PC-9 (cell line): ENCODE results near the gene NUDT9. TPM values are rescaled to one million over a fixed set of nuclear protein-coding genes. Genes with fewer than 3 reads are reported as not detected.

Experiments
- BruUV-seq: library from RNA; stranded (reverse); fragments of 400-500 nt; replicated peaks from 2 replicates; lab custom pipeline; 2021; lab: Mats Ljungman, UMichigan
- CTCF ChIA-PET: fragments of 300-600 bp; sonication (Branson Sonifier 250); formaldehyde crosslinking; loops from one replicate; lab custom pipeline; 2022; ENCODE audit warnings: antibody characterized with exemption; lab: Charles Lee
- POLR2A ChIA-PET: fragments of 300-600 bp; sonication (Branson Sonifier 250); formaldehyde crosslinking; loops from one replicate; lab custom pipeline; 2022; ENCODE audit warnings: antibody characterized with exemption; ENCODE audit not compliant: unreplicated experiment; lab: Charles Lee
- DNase-seq, 2 experiments: peaks; one replicate each; pipeline versions ENCODE4 v3.0.0 to v3.0.0-alpha.2; 2015 to 2022; ENCODE audit warnings: mixed read lengths in 1 of 2
- H2AFZ ChIP-seq: fragments of 200-600 bp; sonication (generic); 2 replicates; pipeline ENCODE4 v1.8.1; 2017; ENCODE audit warnings: antibody characterized with exemption
- H3F3A ChIP-seq: fragments of 200-600 bp; sonication (generic); 2 replicates; pipeline ENCODE4 v1.8.1; 2017; ENCODE audit warnings: antibody characterized with exemption, mild to moderate bottlenecking, low read depth; ENCODE audit not compliant: insufficient read depth
- H3K27ac ChIP-seq: fragments of 200-600 bp; sonication (generic); 2 replicates; pipeline ENCODE4 v1.6.1; 2016; ENCODE audit warnings: mixed run types
- H3K27me3 ChIP-seq: fragments of 200-600 bp; sonication (generic); 2 replicates; pipeline ENCODE4 v1.6.1; 2016; ENCODE audit warnings: low read depth, mixed run types; ENCODE audit not compliant: insufficient read depth
- H3K36me3 ChIP-seq: fragments of 200-600 bp; sonication (generic); 2 replicates; pipeline ENCODE4 v1.6.1; 2016; ENCODE audit warnings: low read depth, mixed run types
- H3K4me1 ChIP-seq: fragments of 200-600 bp; sonication (generic); replicated peaks from 2 replicates; pipeline ENCODE4 v1.6.1; 2016; ENCODE audit warnings: mixed run types; ENCODE audit not compliant: insufficient read depth
- H3K4me2 ChIP-seq: fragments of 200-600 bp; sonication (generic); 2 replicates; pipeline ENCODE4 v1.6.1; 2017; ENCODE audit warnings: mixed run types
- H3K4me3 ChIP-seq: fragments of 200-600 bp; sonication (generic); 2 replicates; pipeline ENCODE4 v1.6.1; 2016; ENCODE audit warnings: mixed run types
- H3K79me2 ChIP-seq: fragments of 200-600 bp; sonication (generic); 2 replicates; pipeline ENCODE4 v1.6.1; 2017; ENCODE audit warnings: low read depth, mixed run types
- H3K9me2 ChIP-seq: fragments of 200-600 bp; sonication (generic); 2 replicates; pipeline ENCODE4 v1.8.1; 2017; ENCODE audit warnings: mild to moderate bottlenecking; ENCODE audit not compliant: insufficient read depth
- H3K9me3 ChIP-seq: fragments of 200-600 bp; sonication (generic); 2 replicates; pipeline ENCODE4 v1.8.1; 2016; ENCODE audit warnings: low read depth; ENCODE audit not compliant: insufficient read depth
- H4K20me1 ChIP-seq: fragments of 200-600 bp; sonication (generic); 2 replicates; pipeline ENCODE4 v1.8.1; 2017; ENCODE audit not compliant: insufficient read depth
- EZH2 ChIP-seq: fragments of 200-600 bp; sonication (generic); IDR thresholded peaks from 2 replicates; pipeline ENCODE4 v1.8.0; 2017; ENCODE audit warnings: antibody characterized with exemption, low read depth
- intact Hi-C: fragments of 100-400 bp; cut with micrococcal nuclease; formaldehyde crosslinking; loops from one replicate; pipeline ENCODE4 v1.10.0; 2022; ENCODE audit not compliant: unreplicated experiment
- total RNA-seq: library from RNA; stranded (reverse); gene quantifications from 2 replicates; pipeline ENCODE4 v1.2.3, GENCODE V29; 2021
- TF ChIP-seq, protein P1 (sequence below): fragments of 200-600 bp; sonication (generic); conservative IDR thresholded peaks from 2 replicates; pipeline ENCODE4 v1.6.1; 2017; ENCODE audit warnings: mixed run types, antibody characterized with exemption, mild to moderate bottlenecking, moderate library complexity

NUDT9 gene
- total RNA-seq, 1 experiment from 2014 or later, result 14.7 TPM

DNA sequence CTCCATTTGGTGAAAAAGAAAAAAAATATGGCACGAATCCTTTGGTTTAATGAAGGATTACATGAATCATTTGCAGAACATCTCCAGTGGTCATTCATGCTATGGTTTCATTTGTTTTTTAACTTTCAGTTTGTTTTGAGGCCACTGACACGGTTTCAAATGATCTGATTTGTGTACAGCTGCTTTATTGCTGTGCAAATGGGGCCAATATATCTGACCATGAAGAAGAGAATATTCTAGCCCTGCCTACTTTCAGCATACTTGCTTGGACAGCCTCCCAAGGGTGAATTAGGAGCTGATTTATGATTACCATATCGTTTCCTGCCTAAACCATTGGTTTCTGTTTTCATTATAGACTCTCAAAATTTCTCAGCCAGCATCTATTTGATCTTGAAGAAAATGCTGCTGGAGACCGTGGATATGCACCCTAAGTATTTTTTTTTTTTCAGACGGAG, 76.1 kb downstream of the NUDT9 start:
- Histone ChIP-seq H3K4me2 (no peak overlapping the region), H3K27me3 (no peaks in the 10 kb centered on the region), H3K36me3 (no peaks in the 10 kb centered on the region), H3K4me1 (no peaks in the 10 kb centered on the region), H3K79me2 (no peaks in the 10 kb centered on the region), H3K4me3 (no peak overlapping the region), H3K9me2 (no peaks in the 10 kb centered on the region), H4K20me1 (no peaks in the 10 kb centered on the region), H3F3A (no peaks in the 10 kb centered on the region), H2AFZ (no peak overlapping the region), H3K27ac (no peak overlapping the region), H3K9me3 (no peaks in the 10 kb centered on the region)
- BruUV-seq, result no TSS peak
- POLR2A ChIA-PET, result no interaction called here
- DNase-seq, result no peak
- no peak for TF ChIP-seq EZH2
- CTCF ChIA-PET, result interaction anchor here (0.7 kb wide), 1 partner anchor 1126 kb away, joined by 4 read pairs; no protein-coding TSS in a partner anchor
- intact Hi-C loops, result no loop called here

DNA sequence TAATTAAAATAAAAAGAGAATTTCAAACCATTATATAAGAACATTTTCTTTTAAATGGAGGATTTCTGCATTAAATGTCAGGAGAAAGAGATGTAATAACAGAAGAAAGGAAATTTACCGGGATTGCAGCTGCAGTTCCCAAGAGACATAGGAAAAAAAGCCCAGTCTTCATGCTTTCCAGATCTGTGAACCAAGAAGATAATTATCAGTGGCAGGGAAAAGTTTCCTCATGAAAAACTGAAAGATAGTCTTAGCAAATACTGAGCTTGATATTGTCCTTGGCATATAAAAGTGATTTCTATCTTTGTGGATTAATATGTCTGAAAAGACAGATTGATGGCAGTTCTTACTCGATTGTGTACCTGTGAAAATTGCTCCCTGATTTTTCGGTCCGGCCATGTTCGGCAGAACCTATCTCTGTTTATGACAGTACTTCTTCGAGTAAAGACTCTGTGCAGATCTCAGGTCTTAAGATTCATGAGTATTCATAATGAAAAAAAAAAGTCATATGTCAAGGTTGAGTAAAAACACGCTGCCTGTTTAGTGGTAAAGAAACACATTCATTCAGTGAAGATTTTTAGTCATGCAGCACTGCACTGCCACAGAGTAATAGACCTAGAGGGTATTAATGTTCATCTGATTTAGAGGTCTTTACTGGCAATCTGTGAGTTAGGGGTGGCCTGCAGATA, 77.2 kb downstream of the NUDT9 start:
- ChIA-PET POLR2A (no interaction called here), CTCF (interaction anchor here (0.6 kb wide), 1 partner anchor 230 kb away, joined by 4 read pairs; no protein-coding TSS in a partner anchor)
- TF ChIP-seq, protein P1, sequence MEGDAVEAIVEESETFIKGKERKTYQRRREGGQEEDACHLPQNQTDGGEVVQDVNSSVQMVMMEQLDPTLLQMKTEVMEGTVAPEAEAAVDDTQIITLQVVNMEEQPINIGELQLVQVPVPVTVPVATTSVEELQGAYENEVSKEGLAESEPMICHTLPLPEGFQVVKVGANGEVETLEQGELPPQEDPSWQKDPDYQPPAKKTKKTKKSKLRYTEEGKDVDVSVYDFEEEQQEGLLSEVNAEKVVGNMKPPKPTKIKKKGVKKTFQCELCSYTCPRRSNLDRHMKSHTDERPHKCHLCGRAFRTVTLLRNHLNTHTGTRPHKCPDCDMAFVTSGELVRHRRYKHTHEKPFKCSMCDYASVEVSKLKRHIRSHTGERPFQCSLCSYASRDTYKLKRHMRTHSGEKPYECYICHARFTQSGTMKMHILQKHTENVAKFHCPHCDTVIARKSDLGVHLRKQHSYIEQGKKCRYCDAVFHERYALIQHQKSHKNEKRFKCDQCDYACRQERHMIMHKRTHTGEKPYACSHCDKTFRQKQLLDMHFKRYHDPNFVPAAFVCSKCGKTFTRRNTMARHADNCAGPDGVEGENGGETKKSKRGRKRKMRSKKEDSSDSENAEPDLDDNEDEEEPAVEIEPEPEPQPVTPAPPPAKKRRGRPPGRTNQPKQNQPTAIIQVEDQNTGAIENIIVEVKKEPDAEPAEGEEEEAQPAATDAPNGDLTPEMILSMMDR, result no peak
- no peak for TF ChIP-seq EZH2
- intact Hi-C loops, result no loop called here
- DNase-seq, result no peak
- H3K79me2 ChIP-seq, result no peaks in the 10 kb centered on the region
- H3K27ac ChIP-seq, result no peak overlapping the region
- H4K20me1 ChIP-seq, result no peaks in the 10 kb centered on the region
- H3K4me2 ChIP-seq, result no peak overlapping the region
- no peak overlapping the region for H3K4me3 ChIP-seq
- H3K9me2 ChIP-seq, result no peaks in the 10 kb centered on the region
- H3K27me3 ChIP-seq, result no peaks in the 10 kb centered on the region
- no peaks in the 10 kb centered on the region for H3K4me1 ChIP-seq
- no peaks in the 10 kb centered on the region for H3K9me3 ChIP-seq
- no TSS peak for BruUV-seq
- no peaks in the 10 kb centered on the region for H3F3A ChIP-seq
- no peaks in the 10 kb centered on the region for H3K36me3 ChIP-seq
- no peak overlapping the region for H2AFZ ChIP-seq

DNA sequence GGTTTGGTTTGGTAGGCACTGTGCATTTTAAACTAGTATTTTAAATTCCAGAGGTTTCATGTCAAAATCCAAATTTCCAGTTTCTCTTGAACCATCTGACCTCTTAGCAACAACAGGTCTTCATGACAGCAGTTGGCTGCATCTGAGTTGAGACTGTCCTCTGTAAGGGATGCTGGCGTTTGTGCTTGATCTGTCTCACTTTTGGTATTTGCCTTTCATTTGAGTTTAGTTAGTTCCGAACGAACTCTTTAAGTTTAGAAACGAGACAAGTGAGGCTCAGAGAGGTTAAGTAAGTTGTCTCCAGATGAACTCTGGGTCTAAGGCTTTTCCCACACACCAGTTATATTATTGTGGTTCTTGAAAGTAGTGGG, 77.7 kb downstream of the NUDT9 start:
- BruUV-seq, result no TSS peak

More for the DNA sequence above, 77.7 kb downstream of the NUDT9 start:
- H3F3A ChIP-seq, result no peaks in the 10 kb centered on the region
- H3K4me1 ChIP-seq, result no peaks in the 10 kb centered on the region
- H3K4me3 ChIP-seq, result no peak overlapping the region
- DNase-seq, result no peak
- H4K20me1 ChIP-seq, result no peaks in the 10 kb centered on the region
- H3K4me2 ChIP-seq, result no peak overlapping the region
- no peaks in the 10 kb centered on the region for H3K9me2 ChIP-seq
- POLR2A ChIA-PET, result no interaction called here
- no peaks in the 10 kb centered on the region for H3K36me3 ChIP-seq
- TF ChIP-seq, protein P1, result no peak
- no peak for TF ChIP-seq EZH2
- no peaks in the 10 kb centered on the region for H3K9me3 ChIP-seq
- no peaks in the 10 kb centered on the region for H3K27me3 ChIP-seq
- intact Hi-C loops, result no loop called here
- CTCF ChIA-PET, result interaction anchor here (0.6 kb wide), 1 partner anchor 230 kb away, joined by 4 read pairs; no protein-coding TSS in a partner anchor
- H3K27ac ChIP-seq, result no peak overlapping the region
- H3K79me2 ChIP-seq, result no peaks in the 10 kb centered on the region
- H2AFZ ChIP-seq, result no peak overlapping the region
